GM10248 (cell line): Measurements from ENCODE around the gene BAIAP2.

ENCODE experiments used
- CTCF ChIA-PET: fragments of 300-600 bp; sonication (Branson Sonifier 250); formaldehyde crosslinking; extraction: SDS; loops from one replicate; lab custom pipeline; 2021; ENCODE audit warnings: antibody characterized with exemption; lab: Yijun Ruan, JAX
- POLR2A ChIA-PET: fragments of 350-650 bp; sonication (Branson Sonifier 250); formaldehyde crosslinking; extraction: SDS; loops from one replicate; lab custom pipeline; 2020; ENCODE audit warnings: antibody characterized with exemption; lab: Yijun Ruan, JAX
- DNase-seq: peaks from one replicate; pipeline ENCODE4 v3.0.0; 2012; ENCODE audit errors: extremely low spot score
- TF ChIP-seq, protein P1 (sequence below): IDR thresholded peaks from 2 replicates; pipeline ENCODE4 v1.5.1; 2012; ENCODE audit warnings: mild to moderate bottlenecking, low read depth; ENCODE audit errors: extremely low read depth, missing control alignments, control extremely low read depth

The BAIAP2 gene

DNA sequence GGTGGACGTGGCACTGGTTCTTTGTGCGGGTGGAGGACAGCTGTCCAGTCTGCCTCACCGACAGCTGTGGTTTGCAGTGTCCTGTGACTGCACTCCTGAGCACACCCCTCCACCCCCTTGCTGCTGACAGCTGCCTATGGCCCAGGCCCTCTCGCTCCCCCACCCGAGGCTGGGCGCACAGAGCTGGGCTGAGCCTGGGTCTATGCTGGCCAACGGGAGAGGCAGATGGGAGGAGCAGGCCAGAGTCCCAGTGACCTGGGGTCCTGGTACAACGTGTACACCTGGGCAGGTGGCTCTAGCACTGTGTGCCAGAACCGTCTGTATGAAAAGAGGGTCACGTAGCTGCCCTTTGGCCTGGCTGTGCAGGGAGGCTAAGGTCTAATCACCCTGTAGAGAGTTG is 30.5 kb downstream of the BAIAP2 start:
- TF ChIP-seq, protein P1, sequence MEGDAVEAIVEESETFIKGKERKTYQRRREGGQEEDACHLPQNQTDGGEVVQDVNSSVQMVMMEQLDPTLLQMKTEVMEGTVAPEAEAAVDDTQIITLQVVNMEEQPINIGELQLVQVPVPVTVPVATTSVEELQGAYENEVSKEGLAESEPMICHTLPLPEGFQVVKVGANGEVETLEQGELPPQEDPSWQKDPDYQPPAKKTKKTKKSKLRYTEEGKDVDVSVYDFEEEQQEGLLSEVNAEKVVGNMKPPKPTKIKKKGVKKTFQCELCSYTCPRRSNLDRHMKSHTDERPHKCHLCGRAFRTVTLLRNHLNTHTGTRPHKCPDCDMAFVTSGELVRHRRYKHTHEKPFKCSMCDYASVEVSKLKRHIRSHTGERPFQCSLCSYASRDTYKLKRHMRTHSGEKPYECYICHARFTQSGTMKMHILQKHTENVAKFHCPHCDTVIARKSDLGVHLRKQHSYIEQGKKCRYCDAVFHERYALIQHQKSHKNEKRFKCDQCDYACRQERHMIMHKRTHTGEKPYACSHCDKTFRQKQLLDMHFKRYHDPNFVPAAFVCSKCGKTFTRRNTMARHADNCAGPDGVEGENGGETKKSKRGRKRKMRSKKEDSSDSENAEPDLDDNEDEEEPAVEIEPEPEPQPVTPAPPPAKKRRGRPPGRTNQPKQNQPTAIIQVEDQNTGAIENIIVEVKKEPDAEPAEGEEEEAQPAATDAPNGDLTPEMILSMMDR = no peak
- CTCF ChIA-PET = interaction anchor here (1.5 kb wide), 2 partner anchors 8 to 42 kb away, joined by 3 to 4 read pairs; no protein-coding TSS in a partner anchor
- DNase-seq = no peak
- POLR2A ChIA-PET = no interaction called here

DNA sequence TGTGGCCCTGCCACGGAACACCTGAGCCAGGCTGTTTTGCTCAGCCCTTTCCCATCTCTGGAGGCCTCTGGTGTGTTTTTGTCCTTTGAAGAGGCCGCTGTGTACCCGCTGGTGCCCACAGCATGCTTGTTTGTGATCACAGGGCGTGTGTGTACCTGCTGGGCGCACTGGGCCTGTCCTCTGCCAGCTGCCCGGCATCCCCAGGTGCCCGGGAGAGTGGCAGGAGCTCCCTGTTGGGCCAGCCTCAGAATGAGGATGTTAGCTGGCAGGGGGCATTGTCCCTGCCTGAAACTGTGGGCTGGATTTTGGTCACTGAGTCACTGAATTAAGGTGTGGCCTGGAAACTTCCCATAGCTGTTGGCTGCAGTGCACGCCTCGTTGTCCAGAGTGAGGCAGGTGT is 31.1 kb downstream of the BAIAP2 start:
- no peak for DNase-seq
- POLR2A ChIA-PET = no interaction called here
- TF ChIP-seq, protein P1 = no peak
- CTCF ChIA-PET = interaction anchor here (1.5 kb wide), 1 partner anchor 9 kb away, joined by 3 read pairs; no protein-coding TSS in a partner anchor

GRCh38 chr17:81066771-81067315 is 31.9 kb downstream of the BAIAP2 start:
- TF ChIP-seq, protein P1 = no peak
- POLR2A ChIA-PET = no interaction called here
- no peak for DNase-seq
- CTCF ChIA-PET = interaction anchor here (1.5 kb wide), 1 partner anchor 10 kb away, joined by 3 read pairs; no protein-coding TSS in a partner anchor

- ChIA-PET CTCF (no interaction called here), POLR2A (no interaction called here)
- no peak for DNase-seq
- TF ChIP-seq, protein P1 = no peak
Observed at GRCh38 chr17:81067391-81067811, 32.5 kb downstream of the BAIAP2 start.

GRCh38 chr17:81068411-81069134 is 33.6 kb downstream of the BAIAP2 start:
- DNase-seq = no peak
- ChIA-PET CTCF (no interaction called here), POLR2A (no interaction called here)
- TF ChIP-seq, protein P1 = no peak

GRCh38 chr17:81069135-81069645 is 34.2 kb downstream of the BAIAP2 start:
- CTCF ChIA-PET = no interaction called here
- TF ChIP-seq, protein P1 = no peak

More at GRCh38 chr17:81069135-81069645, 34.2 kb downstream of the BAIAP2 start:
- DNase-seq = no peak
- POLR2A ChIA-PET = no interaction called here
